PC-3 (cell line): ENCODE results near the gene ANKRD62. TPM values are rescaled to one million over a fixed set of nuclear protein-coding genes. Genes with fewer than 3 reads are reported as not detected.

Experiments
- total RNA-seq: library from RNA; depleted of rRNA; stranded (reverse); fragments of >200 nt; gene quantifications from 2 replicates; pipeline ENCODE4 v1.2.3, GENCODE V29; 2014; rRNA removed

The ANKRD62 gene
- total RNA-seq, 1 experiment from 2014 or later: not detected

Other genes with a start within 250 kb of the ANKRD62 start
- gene CHMP1B, start 242.4 kb upstream of the ANKRD62 start, total RNA-seq: 81.9 and 89.5 TPM in 2 replicates
- gene MPPE1, start 185.5 kb upstream of the ANKRD62 start, total RNA-seq: 15.8 and 17.9 TPM in 2 replicates
- 38.2 and 45.6 TPM in 2 replicates for gene IMPA2, start 112.3 kb upstream of the ANKRD62 start, total RNA-seq
- gene CIDEA, start 160.5 kb downstream of the ANKRD62 start, total RNA-seq: not detected in 2 replicates
- gene TUBB6, start 214.4 kb downstream of the ANKRD62 start, total RNA-seq: 191 and 232 TPM in 2 replicates